Testis (tissue), 3 donors: ENCODE data around the gene GLDC. TPM values are rescaled to one million over a fixed set of nuclear protein-coding genes. Genes with fewer than 3 reads are reported as not detected.
"Not testable (repeated sequence)": the region's sequence is repeated elsewhere in the genome, so short reads cannot be mapped to it uniquely, and the experiment has no call there.

Source experiments
- DNase-seq: peaks from one replicate; pipeline ENCODE4 v3.0.0-alpha.2; 2019
- H3K27ac ChIP-seq, 2 donors: fragments of 200-600 bp; sonication (generic); one replicate each; pipeline ENCODE4 v1.5.1; 2019
- H3K27me3 ChIP-seq: fragments of 200-600 bp; sonication (generic); one replicate; pipeline ENCODE4 v1.5.1; 2019
- H3K36me3 ChIP-seq: fragments of 200-600 bp; sonication (generic); one replicate; pipeline ENCODE4 v1.5.1; 2017; ENCODE audit warnings: low read depth; ENCODE audit errors: missing control alignments
- H3K4me1 ChIP-seq: fragments of 200-600 bp; sonication (generic); one replicate; pipeline ENCODE4 v1.5.1; 2019
- H3K4me3 ChIP-seq, 2 donors: fragments of 200-600 bp; sonication (generic); one replicate each; pipeline ENCODE4 v1.5.1; 2017 to 2019
- H3K9me3 ChIP-seq: fragments of 200-600 bp; sonication (generic); one replicate; pipeline ENCODE4 v1.5.1; 2017
- POLR2A ChIP-seq: fragments of 450-650 bp; IDR thresholded peaks from one replicate; pipeline ENCODE4 v1.6.1; 2017; ENCODE audit warnings: antibody characterized with exemption, mild to moderate bottlenecking, moderate library complexity
- WGBS, 2 donors: methylation state at CpG; one replicate each; pipeline ENCODE4 v1.1.5; 2018; 5-methylcytosine and 5-hydroxymethylcytosine counted together
- intact Hi-C: fragments of 100-400 bp; cut with DNase I; formaldehyde crosslinking; loops from one replicate; pipeline ENCODE4 v1.15.1; 2023; ENCODE audit warnings: low total_unique reads
- polyA plus RNA-seq: library from polyadenylated mRNA; stranded (reverse); fragments of 350-450 nt; fragmentation: Illumina TruSeq; extraction: RNeasy Lipid Tissue Mini Kit (QIAGEN cat#74804); gene quantifications from one replicate; pipeline ENCODE4 v1.2.3, GENCODE V29; 2014; ENCODE audit warnings: low read depth, low replicate concordance; ENCODE audit not compliant: insufficient read depth
- total RNA-seq, 2 donors: library from RNA; depleted of rRNA; stranded (reverse); fragments of >200 nt; gene quantifications; one replicate each; pipeline ENCODE4 v1.2.3, GENCODE V29; 2016
- TF ChIP-seq, protein P1 (sequence below), 3 experiments: fragments of 450-650 bp in 2 of 3; fragments of 200-600 bp in 1 of 3; sonication (generic) in 1 of 3; IDR thresholded peaks; one replicate each; pipeline ENCODE4 v1.5.1; 2016 to 2019; ENCODE audit warnings: antibody characterized with exemption in 3 of 3, mild to moderate bottlenecking in 2 of 3, moderate library complexity in 1 of 3

The GLDC gene
- total and polyA plus RNA-seq, 3 donors from 2014 or later = 11.4 to 12.3 (median 12.2) TPM

GRCh38 chr9:6545017-6545691 is 100.4 kb downstream of the GLDC start:
- intact Hi-C loops = no loop called here
- no peaks in the 10 kb centered on the region for H3K36me3 ChIP-seq
- DNase-seq = no peak
- H3K27me3 ChIP-seq = no peaks in the 10 kb centered on the region
- no peak overlapping the region for H3K27ac ChIP-seq
- no peak overlapping the region for H3K4me3 ChIP-seq
- no peaks in the 10 kb centered on the region for H3K9me3 ChIP-seq
- TF ChIP-seq, protein P1, sequence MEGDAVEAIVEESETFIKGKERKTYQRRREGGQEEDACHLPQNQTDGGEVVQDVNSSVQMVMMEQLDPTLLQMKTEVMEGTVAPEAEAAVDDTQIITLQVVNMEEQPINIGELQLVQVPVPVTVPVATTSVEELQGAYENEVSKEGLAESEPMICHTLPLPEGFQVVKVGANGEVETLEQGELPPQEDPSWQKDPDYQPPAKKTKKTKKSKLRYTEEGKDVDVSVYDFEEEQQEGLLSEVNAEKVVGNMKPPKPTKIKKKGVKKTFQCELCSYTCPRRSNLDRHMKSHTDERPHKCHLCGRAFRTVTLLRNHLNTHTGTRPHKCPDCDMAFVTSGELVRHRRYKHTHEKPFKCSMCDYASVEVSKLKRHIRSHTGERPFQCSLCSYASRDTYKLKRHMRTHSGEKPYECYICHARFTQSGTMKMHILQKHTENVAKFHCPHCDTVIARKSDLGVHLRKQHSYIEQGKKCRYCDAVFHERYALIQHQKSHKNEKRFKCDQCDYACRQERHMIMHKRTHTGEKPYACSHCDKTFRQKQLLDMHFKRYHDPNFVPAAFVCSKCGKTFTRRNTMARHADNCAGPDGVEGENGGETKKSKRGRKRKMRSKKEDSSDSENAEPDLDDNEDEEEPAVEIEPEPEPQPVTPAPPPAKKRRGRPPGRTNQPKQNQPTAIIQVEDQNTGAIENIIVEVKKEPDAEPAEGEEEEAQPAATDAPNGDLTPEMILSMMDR (IDR thresholded peaks at IDR 0.05) = no peak
- no peak for TF ChIP-seq POLR2A
- WGBS, 2 donors = 94 to 95% methylated on average over 8 of the region's 8 CpGs
- H3K4me1 ChIP-seq = no peaks in the 10 kb centered on the region

DNA sequence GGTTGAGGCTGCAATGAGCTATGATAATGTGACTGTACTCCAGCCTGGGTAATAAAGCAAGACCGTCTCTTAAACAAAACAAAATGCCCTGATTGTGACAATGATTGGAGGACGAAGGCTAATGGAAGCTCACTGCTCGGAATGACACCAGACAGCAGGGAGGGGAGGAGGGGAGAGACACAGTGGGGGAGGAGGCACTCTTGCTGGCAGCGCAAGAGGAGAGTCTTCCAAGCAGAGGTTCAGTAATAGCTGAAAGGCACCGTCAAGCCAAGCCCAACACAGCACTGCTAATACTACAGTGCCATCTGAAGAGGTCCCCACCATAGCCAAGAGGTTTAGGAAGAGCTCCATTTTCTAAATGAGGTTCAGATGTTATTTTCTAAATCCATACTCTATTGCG is 102.3 kb downstream of the GLDC start:
- WGBS, 2 donors = 47 to 48% methylated on average over 6 of the region's 6 CpGs
- intact Hi-C loops = no loop called here
- Histone ChIP-seq H3K36me3 (no peaks in the 10 kb centered on the region), H3K9me3 (no peaks in the 10 kb centered on the region), H3K27ac (no peak overlapping the region), H3K4me1 (no peaks in the 10 kb centered on the region), H3K4me3 (no peak overlapping the region), H3K27me3 (no peaks in the 10 kb centered on the region)
- DNase-seq = no peak
- TF ChIP-seq POLR2A = no peak
- TF ChIP-seq, protein P1 (IDR thresholded peaks at IDR 0.05) = no peak

GRCh38 chr9:6542617-6543016 is 102.9 kb downstream of the GLDC start:
- H3K4me1 ChIP-seq, intact Hi-C loops, DNase-seq, H3K4me3 ChIP-seq, H3K9me3 ChIP-seq, H3K36me3 ChIP-seq, H3K27ac ChIP-seq, H3K27me3 ChIP-seq: not testable (repeated sequence)
- 63 to 68% methylated on average over 4 to 5 of the region's 5 CpGs for WGBS, 2 donors

DNA sequence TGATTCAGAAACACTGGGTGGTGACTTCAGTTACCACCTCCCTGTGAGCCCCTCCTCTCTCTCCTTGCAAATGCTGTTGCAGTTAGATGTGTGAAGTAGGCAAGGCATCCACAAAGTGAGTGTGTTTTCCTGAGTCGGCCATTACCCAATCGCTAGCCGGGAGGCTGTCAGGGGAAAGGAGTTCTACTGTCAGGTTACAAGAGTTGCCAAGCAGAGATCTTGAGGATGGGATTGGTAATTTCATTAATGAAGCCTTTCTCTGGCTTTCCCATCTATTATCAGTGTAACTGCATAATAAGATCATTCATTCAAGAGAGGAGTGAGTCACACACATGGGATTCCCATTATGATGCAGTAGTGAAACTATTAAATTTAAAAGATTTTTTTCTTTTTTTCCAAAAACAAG is 106.9 kb downstream of the GLDC start:
- no peaks in the 10 kb centered on the region for H3K4me1 ChIP-seq
- H3K27me3 ChIP-seq = no peaks in the 10 kb centered on the region
- intact Hi-C loops = no loop called here
- H3K27ac ChIP-seq = no peak overlapping the region
- WGBS, 2 donors = 46 to 55% methylated on average over 3 of the region's 3 CpGs
- no peak overlapping the region for H3K4me3 ChIP-seq
- H3K36me3 ChIP-seq = no peaks in the 10 kb centered on the region
- no peak for TF ChIP-seq POLR2A
- TF ChIP-seq, protein P1 (IDR thresholded peaks at IDR 0.05) = no peak
- no peaks in the 10 kb centered on the region for H3K9me3 ChIP-seq
- DNase-seq = no peak

DNA sequence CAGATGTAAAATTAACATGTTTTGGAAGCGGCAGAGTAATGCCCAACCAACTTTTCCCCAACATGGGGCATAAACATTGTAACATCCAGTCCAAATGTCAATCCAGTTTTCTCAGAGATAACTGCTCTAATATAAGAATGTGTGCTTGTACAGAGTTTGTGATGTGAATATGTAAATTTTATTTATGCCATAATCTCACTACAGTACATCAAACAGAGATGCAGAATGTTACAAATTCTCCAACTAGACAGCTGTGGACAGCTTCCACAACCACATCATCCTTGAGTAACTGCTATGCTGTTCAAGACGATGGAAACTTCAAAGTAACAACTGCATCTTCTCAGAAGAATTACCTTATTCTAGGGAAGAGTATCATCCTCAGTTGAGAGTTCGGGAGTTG is 109.9 kb downstream of the GLDC start:
- intact Hi-C loops = no loop called here
- peaks cover 2% of the 10 kb centered on the region for H3K4me1 ChIP-seq
- TF ChIP-seq, protein P1 (IDR thresholded peaks at IDR 0.05) = no peak
- no peak for TF ChIP-seq POLR2A
- no peaks in the 10 kb centered on the region for H3K36me3 ChIP-seq
- no peak overlapping the region for H3K27ac ChIP-seq
- H3K4me3 ChIP-seq = no peak overlapping the region
- H3K27me3 ChIP-seq = no peaks in the 10 kb centered on the region
- 81 to 88% methylated on average over 3 of the region's 3 CpGs for WGBS, 2 donors
- no peaks in the 10 kb centered on the region for H3K9me3 ChIP-seq
- no peak for DNase-seq
